ENCODE results near the gene PHF19. TPM values are rescaled to one million over a fixed set of nuclear protein-coding genes. Genes with fewer than 3 reads are reported as not detected.

The PHF19 gene
- total and polyA plus RNA-seq, 10 of the 15 experiments (the other 5 are each of a cell fraction or from before 2014, with no cell fraction given) = 26.0 to 133 (median 87.7) TPM

DNA sequence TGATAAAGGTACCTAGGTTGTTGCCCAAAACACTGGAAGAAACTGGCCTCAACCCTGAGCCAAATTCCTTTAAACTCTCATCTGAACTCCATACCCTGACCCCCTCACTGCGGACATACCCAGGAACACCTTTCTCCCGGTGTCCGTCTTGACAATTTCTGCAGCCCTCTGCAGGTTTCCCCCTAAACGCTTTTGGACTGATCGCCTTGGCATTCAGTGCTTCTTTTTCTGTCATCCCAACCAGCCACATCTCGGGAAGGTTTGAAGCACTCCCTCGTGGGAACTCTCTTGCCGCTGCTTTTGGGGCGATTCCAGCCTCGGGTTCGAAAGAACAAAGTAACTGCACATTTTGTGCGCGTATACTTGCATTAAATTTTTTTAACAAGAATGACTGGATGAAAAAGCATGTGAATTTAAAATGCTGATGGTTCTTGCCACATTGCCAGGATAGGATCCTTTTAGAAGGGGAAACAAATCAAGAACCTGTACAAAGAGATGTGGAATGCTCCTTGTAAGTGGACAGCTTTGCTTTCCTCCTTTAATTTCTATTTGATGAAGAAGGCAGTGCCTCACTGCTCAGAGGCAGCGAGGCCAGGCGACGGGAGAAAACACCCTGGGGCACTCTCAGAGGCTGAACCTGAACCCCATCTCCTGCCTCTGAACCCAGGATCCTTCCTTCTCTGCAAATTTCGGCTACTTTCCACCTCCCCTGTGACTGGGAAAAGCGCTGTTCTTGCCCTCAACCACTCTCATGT is 34.9 kb downstream of the PHF19 start:
- peak overlapping the region; percentile 91 for H2AFZ ChIP-seq (ENCODE audit: control insufficient read depth, low read depth, low read length)
- POLR2A ChIA-PET = interaction anchor here (0.9 kb wide), 1 partner anchor 48 kb away, joined by 3 read pairs; no protein-coding TSS in a partner anchor

More for the DNA sequence above, 34.9 kb downstream of the PHF19 start:
- Histone ChIP-seq H4K20me1 (ENCODE audit: control insufficient read depth, insufficient read depth) (no peaks in the 10 kb centered on the region), H3K4me1 (ENCODE audit: control insufficient read depth, insufficient read depth, low read length) (peaks cover 6% of the 10 kb centered on the region; the same call in 1 of the 2 replicates), H3K79me2 (ENCODE audit: control insufficient read depth, insufficient read depth, low read length) (peaks cover 48% of the 10 kb centered on the region), H3K36me3 (ENCODE audit: control insufficient read depth in 2 of 2, insufficient read depth in 2 of 2, low read length in 1 of 2) (peaks cover 0 to 4% of the 10 kb centered on the region in 2 experiments; a peak in 1 of 4 replicates), H3K4me3 (peak overlapping the region; percentile 89), H3K27ac (ENCODE audit: control insufficient read depth, insufficient read depth) (peak overlapping the region; percentile 94), H3K27me3 (replicated peaks in 1 of 2; ENCODE audit: control insufficient read depth in 2 of 2, insufficient read depth in 2 of 2, low read length in 1 of 2) (no peaks in the 10 kb centered on the region), H3K9ac (ENCODE audit: control insufficient read depth, insufficient read depth, low read length) (peak overlapping the region; percentile 98), H3K9me3 (replicated peaks; ENCODE audit: control insufficient read depth, insufficient read depth, low read length) (no peaks in the 10 kb centered on the region), H3K4me2 (ENCODE audit: control insufficient read depth, insufficient read depth) (peak overlapping the region; percentile 80)
- RAD21 ChIA-PET (ENCODE audit: unreplicated experiment) = interaction anchor here (1.1 kb wide), 1 partner anchor 11 kb away, joined by 3 read pairs; no protein-coding TSS in a partner anchor
- CTCF ChIA-PET = no interaction called here
- intact Hi-C loops (cut with micrococcal nuclease; ENCODE audit: unreplicated experiment) (loop anchor here (2.0 kb wide), 1 partner anchor 27 kb away; no protein-coding TSS in a partner anchor), in situ Hi-C loops (cut with MboI) (no loop called here)
- FAIRE-seq = peak; percentile 56
- TF ChIP-seq PAX5 (IDR thresholded peaks at IDR 0.05; ENCODE audit: borderline replicate concordance, low read depth, low read length) (no peak), WRNIP1 (IDR thresholded peaks at IDR 0.05; ENCODE audit: borderline replicate concordance, low read depth, low read length) (no peak), BACH1 (IDR thresholded peaks at IDR 0.05; ENCODE audit: borderline replicate concordance) (no peak), CBX3 (IDR thresholded peaks at IDR 0.05; ENCODE audit: borderline replicate concordance, low read depth) (no peak), GATAD2B (conservative IDR thresholded peaks at IDR 0.05; ENCODE audit: low read depth) (no peak), MXI1 (IDR thresholded peaks at IDR 0.05; ENCODE audit: low read depth, low read length) (no peak), SMAD1 (IDR thresholded peaks at IDR 0.05; ENCODE audit: low read depth, partially characterized antibody) (no peak), NR2C2 (IDR thresholded peaks at IDR 0.05; ENCODE audit: borderline replicate concordance, control insufficient read depth, insufficient read length, low read depth) (no peak), NFYA (IDR thresholded peaks at IDR 0.05; ENCODE audit: borderline replicate concordance, low read depth, low read length) (no peak), NFIC (IDR thresholded peaks at IDR 0.05; ENCODE audit: low read depth, low read length) (no peak)
- TF ChIP-seq, protein P1, sequence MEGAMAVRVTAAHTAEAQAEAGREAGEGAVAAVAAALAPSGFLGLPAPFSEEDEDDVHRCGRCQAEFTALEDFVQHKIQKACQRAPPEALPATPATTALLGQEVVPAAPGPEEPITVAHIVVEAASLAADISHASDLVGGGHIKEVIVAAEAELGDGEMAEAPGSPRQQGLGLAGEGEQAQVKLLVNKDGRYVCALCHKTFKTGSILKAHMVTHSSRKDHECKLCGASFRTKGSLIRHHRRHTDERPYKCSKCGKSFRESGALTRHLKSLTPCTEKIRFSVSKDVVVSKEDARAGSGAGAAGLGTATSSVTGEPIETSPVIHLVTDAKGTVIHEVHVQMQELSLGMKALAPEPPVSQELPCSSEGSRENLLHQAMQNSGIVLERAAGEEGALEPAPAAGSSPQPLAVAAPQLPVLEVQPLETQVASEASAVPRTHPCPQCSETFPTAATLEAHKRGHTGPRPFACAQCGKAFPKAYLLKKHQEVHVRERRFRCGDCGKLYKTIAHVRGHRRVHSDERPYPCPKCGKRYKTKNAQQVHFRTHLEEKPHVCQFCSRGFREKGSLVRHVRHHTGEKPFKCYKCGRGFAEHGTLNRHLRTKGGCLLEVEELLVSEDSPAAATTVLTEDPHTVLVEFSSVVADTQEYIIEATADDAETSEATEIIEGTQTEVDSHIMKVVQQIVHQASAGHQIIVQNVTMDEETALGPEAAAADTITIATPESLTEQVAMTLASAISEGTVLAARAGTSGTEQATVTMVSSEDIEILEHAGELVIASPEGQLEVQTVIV (IDR thresholded peaks at IDR 0.05; ENCODE audit: borderline replicate concordance, partially characterized antibody) = no peak
- TF ChIP-seq, protein P2, sequence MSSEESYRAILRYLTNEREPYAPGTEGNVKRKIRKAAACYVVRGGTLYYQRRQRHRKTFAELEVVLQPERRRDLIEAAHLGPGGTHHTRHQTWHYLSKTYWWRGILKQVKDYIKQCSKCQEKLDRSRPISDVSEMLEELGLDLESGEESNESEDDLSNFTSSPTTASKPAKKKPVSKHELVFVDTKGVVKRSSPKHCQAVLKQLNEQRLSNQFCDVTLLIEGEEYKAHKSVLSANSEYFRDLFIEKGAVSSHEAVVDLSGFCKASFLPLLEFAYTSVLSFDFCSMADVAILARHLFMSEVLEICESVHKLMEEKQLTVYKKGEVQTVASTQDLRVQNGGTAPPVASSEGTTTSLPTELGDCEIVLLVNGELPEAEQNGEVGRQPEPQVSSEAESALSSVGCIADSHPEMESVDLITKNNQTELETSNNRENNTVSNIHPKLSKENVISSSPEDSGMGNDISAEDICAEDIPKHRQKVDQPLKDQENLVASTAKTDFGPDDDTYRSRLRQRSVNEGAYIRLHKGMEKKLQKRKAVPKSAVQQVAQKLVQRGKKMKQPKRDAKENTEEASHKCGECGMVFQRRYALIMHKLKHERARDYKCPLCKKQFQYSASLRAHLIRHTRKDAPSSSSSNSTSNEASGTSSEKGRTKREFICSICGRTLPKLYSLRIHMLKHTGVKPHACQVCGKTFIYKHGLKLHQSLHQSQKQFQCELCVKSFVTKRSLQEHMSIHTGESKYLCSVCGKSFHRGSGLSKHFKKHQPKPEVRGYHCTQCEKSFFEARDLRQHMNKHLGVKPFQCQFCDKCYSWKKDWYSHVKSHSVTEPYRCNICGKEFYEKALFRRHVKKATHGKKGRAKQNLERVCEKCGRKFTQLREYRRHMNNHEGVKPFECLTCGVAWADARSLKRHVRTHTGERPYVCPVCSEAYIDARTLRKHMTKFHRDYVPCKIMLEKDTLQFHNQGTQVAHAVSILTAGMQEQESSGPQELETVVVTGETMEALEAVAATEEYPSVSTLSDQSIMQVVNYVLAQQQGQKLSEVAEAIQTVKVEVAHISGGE (CRISPR knock-in tag; IDR thresholded peaks at IDR 0.05) = no peak
- BruUV-seq (replicated peaks) = TSS peak; percentile 75
- SMC1A ChIA-PET (ENCODE audit: uncharacterized antibody, unreplicated experiment) = no interaction called here
- peak; percentile 22 for ATAC-seq
- 52% methylated on average over 18 of the region's 18 CpGs for WGBS (ENCODE audit: insufficient coverage, insufficient replicate concordance, low lambda C conversion rate, missing lambda C conversion rate)
- DNase-seq (ENCODE audit: low read depth, low spot score) = no peak

All from GM12878 (cell line).